Measurements from ENCODE around the gene CPTP.
A peak's percentile ranks its signal among the peaks of the same experiment; 100 is the strongest.
"Not testable (repeated sequence)": the region's sequence is repeated elsewhere in the genome, so short reads cannot be mapped to it uniquely, and the experiment has no call there.

CPTP gene

GRCh38 chr1:1307261-1307922, 17.2 kb upstream of the CPTP start:
- DNase-seq, result no peak

- DNase-seq, result peak; percentile 74 to 87
These were observed 16.5 kb upstream of the CPTP start, which contains the start of the genes ACAP3 and PUSL1 for GRCh38 chr1:1307923-1308755. ACAP3 (minus strand) TSS chr1:1307930; CDS start chr1:1307815, 115 bp downstream. PUSL1 (plus strand) TSS chr1:1308597; CDS start chr1:1308644, 47 bp downstream.

GRCh38 chr1:1308756-1309250, 15.8 kb upstream of the CPTP start:
- no peak for DNase-seq

GRCh38 chr1:1309251-1310108, 15.1 kb upstream of the CPTP start:
- DNase-seq, result no peak

GRCh38 chr1:1310109-1310385, 14.6 kb upstream of the CPTP start:
- no peak for DNase-seq

- no peak for DNase-seq
These were observed 14.0 kb upstream of the CPTP start for GRCh38 chr1:1310476-1311053.

- DNase-seq, result peak; percentile 47 to 51
These were observed 13.2 kb upstream of the CPTP start for GRCh38 chr1:1311107-1312104.

GRCh38 chr1:1312450-1313314, 11.9 kb upstream of the CPTP start:
- no peak for DNase-seq

- DNase-seq, result no peak
These were observed 10.9 kb upstream of the CPTP start for GRCh38 chr1:1313500-1314236.

- no peak for DNase-seq
These were observed 10.4 kb upstream of the CPTP start for GRCh38 chr1:1314237-1314586.

GRCh38 chr1:1314678-1315335, 9.8 kb upstream of the CPTP start:
- no peak for DNase-seq

- DNase-seq, result no peak
These were observed 9.1 kb upstream of the CPTP start for GRCh38 chr1:1315435-1315954.

GRCh38 chr1:1316199-1316598, 8.4 kb upstream of the CPTP start:
- DNase-seq, result not testable (repeated sequence)

- DNase-seq, result no peak
These were observed 7.2 kb upstream of the CPTP start for GRCh38 chr1:1317420-1317819.

GRCh38 chr1:1318131-1318652, 6.4 kb upstream of the CPTP start:
- peak; percentile 62 to 66 for DNase-seq

GRCh38 chr1:1318777-1319645, 5.6 kb upstream of the CPTP start:
- no peak for DNase-seq

- DNase-seq, result no peak
These were observed 5.0 kb upstream of the CPTP start for GRCh38 chr1:1319646-1319941.
